Caco-2 (cell line): ENCODE results near the gene EVX2. TPM values are rescaled to one million over a fixed set of nuclear protein-coding genes. Genes with fewer than 3 reads are reported as not detected.

ENCODE experiments used
- BruUV-seq: library from RNA; stranded (reverse); fragments of 400-500 nt; replicated peaks from 2 replicates; lab custom pipeline; 2021; lab: Mats Ljungman, UMichigan
- CTCF ChIA-PET: fragments of 300-600 bp; sonication (Branson Sonifier 250); formaldehyde crosslinking; loops from one replicate; lab custom pipeline; 2022; ENCODE audit warnings: antibody characterized with exemption; lab: Charles Lee
- POLR2A ChIA-PET: fragments of 300-600 bp; sonication (Branson Sonifier 250); formaldehyde crosslinking; loops from one replicate; lab custom pipeline; 2022; ENCODE audit warnings: antibody characterized with exemption; lab: Charles Lee
- DNase-seq, 2 experiments: peaks; one replicate each; pipeline versions ENCODE4 v3.0.0 to v3.0.0-alpha.2; 2020 to 2022
- H3K27me3 ChIP-seq: replicated peaks from 2 replicates; pipeline ENCODE4 v1.6.0; 2011; ENCODE audit warnings: low read length; ENCODE audit not compliant: control insufficient read depth, insufficient read depth
- H3K36me3 ChIP-seq: 2 replicates; pipeline ENCODE4 v1.5.1; 2011; ENCODE audit warnings: low read length; ENCODE audit not compliant: control insufficient read depth, insufficient read depth
- H3K4me1 ChIP-seq: fragments of 250-450 bp; sonication (Bioruptor Pico); 2 replicates; pipeline ENCODE4 v1.5.1; 2020; ENCODE audit warnings: mild to moderate bottlenecking
- H3K4me3 ChIP-seq: 2 replicates; pipeline ENCODE4 v1.5.1; 2011; ENCODE audit warnings: low read depth, mild to moderate bottlenecking, control low read depth, low read length
- H3K9me3 ChIP-seq: fragments of 250-450 bp; sonication (Bioruptor Pico); 2 replicates; pipeline ENCODE4 v1.5.1; 2020; ENCODE audit warnings: mild to moderate bottlenecking, moderate library complexity
- H3K27ac Mint-ChIP-seq: one replicate; pipeline ENCODE4 v1.8.0; 2022; ENCODE audit warnings: mixed read lengths; ENCODE audit not compliant: unreplicated experiment
- H3K27me3 Mint-ChIP-seq: one replicate; pipeline ENCODE4 v1.8.0; 2022; ENCODE audit warnings: mixed read lengths; ENCODE audit not compliant: insufficient read depth, unreplicated experiment
- H3K36me3 Mint-ChIP-seq: one replicate; pipeline ENCODE4 v1.8.0; 2022; ENCODE audit warnings: mild to moderate bottlenecking, mixed read lengths; ENCODE audit not compliant: insufficient read depth, unreplicated experiment
- H3K4me1 Mint-ChIP-seq: one replicate; pipeline ENCODE4 v1.8.0; 2022; ENCODE audit warnings: low read depth, mixed read lengths; ENCODE audit not compliant: unreplicated experiment
- H3K4me3 Mint-ChIP-seq: one replicate; pipeline ENCODE4 v1.8.0; 2022; ENCODE audit warnings: mild to moderate bottlenecking, moderate library complexity, mixed read lengths; ENCODE audit not compliant: unreplicated experiment
- H3K9me3 Mint-ChIP-seq: one replicate; pipeline ENCODE4 v1.8.0; 2022; ENCODE audit warnings: mixed read lengths; ENCODE audit not compliant: unreplicated experiment
- intact Hi-C: fragments of 100-400 bp; cut with micrococcal nuclease; formaldehyde crosslinking; loops from one replicate; pipeline ENCODE4 v1.10.0; 2022; ENCODE audit not compliant: unreplicated experiment
- total RNA-seq: library from RNA; stranded (reverse); gene quantifications from 2 replicates; pipeline ENCODE4 v1.2.3, GENCODE V29; 2022
- TF ChIP-seq, protein P1 (sequence below), 2 experiments: fragments of 200-600 bp in 1 of 2; IDR thresholded peaks; 1 replicate in 1 of 2; 2 replicates in 1 of 2; pipeline versions ENCODE4 v1.5.1 to v1.8.0; 2011 to 2022; ENCODE audit warnings: antibody characterized with exemption in 1 of 2, control low read depth in 1 of 2, inconsistent platforms in 1 of 2, low read depth in 1 of 2, low read length in 1 of 2, mild to moderate bottlenecking in 1 of 2, moderate library complexity in 1 of 2; ENCODE audit not compliant: insufficient read depth in 1 of 2, severe bottlenecking in 1 of 2, unreplicated experiment in 1 of 2

EVX2 gene
- total RNA-seq, 1 experiment from 2014 or later, result not detected

DNA sequence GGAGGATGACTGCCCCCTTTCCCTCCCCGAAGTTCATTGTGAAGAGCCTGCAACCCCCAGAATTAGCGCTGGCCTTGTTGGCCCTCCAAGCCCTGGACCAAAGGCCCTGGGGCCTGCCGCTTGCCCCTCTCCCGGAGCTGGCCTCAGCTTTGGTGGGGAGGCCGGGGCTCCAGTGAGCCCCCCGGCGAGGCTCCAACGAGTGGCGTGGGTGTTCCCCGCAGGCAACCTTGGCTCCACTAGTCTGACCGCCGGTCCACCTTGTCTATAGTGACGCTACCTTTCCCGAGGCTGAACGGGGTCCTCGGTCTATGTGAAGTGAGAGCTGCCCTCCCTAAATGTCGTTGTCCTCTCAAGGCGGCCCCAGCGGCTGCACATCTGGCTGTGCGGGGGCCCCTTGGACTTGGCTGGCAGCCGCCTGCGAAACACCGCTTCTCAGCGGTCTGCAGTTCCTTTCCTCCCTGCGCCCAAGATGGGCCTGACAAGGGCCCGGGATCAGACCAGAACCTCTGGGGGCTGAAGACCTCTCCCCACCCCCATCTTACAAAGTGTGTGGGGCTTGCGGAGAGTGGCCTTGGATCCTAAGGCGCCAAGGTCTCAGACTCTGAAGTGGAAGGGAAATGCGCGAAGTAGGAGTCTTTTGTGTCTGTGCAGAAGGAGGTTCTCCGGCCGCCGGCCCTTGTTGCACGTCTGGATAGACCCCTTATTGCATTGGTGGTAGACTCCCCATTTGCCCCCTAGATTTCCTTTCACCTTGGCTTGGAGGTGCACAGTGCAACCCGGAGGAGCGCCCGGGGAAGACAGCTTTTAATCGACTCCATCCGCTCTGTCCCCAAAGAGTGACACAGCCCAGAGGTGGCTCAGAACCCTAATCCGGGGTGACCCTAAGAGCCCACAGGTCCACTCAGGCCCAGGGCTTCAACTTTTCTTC, 28.9 kb upstream of the EVX2 start:
- Histone ChIP-seq H3K36me3 (no peaks in the 10 kb centered on the region), H3K4me1 (no peaks in the 10 kb centered on the region), H3K27me3 (peaks cover 7% of the 10 kb centered on the region), H3K9me3 (no peaks in the 10 kb centered on the region), H3K4me3 (no peak overlapping the region)
- no peaks in the 10 kb centered on the region for H3K9me3 Mint-ChIP-seq
- ChIA-PET POLR2A (no interaction called here), CTCF (interaction anchor here (0.6 to 1.6 kb wide), 3 partner anchors 9 to 539 kb away, joined by 3 to 5 read pairs (median 3); no protein-coding TSS in a partner anchor)
- BruUV-seq, result no TSS peak
- H3K4me1 Mint-ChIP-seq, result no peaks in the 10 kb centered on the region
- H3K36me3 Mint-ChIP-seq, result no peaks in the 10 kb centered on the region
- TF ChIP-seq, protein P1, sequence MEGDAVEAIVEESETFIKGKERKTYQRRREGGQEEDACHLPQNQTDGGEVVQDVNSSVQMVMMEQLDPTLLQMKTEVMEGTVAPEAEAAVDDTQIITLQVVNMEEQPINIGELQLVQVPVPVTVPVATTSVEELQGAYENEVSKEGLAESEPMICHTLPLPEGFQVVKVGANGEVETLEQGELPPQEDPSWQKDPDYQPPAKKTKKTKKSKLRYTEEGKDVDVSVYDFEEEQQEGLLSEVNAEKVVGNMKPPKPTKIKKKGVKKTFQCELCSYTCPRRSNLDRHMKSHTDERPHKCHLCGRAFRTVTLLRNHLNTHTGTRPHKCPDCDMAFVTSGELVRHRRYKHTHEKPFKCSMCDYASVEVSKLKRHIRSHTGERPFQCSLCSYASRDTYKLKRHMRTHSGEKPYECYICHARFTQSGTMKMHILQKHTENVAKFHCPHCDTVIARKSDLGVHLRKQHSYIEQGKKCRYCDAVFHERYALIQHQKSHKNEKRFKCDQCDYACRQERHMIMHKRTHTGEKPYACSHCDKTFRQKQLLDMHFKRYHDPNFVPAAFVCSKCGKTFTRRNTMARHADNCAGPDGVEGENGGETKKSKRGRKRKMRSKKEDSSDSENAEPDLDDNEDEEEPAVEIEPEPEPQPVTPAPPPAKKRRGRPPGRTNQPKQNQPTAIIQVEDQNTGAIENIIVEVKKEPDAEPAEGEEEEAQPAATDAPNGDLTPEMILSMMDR (IDR thresholded peaks at IDR 0.05; ENCODE audit: insufficient read depth in 1 of 2, low read depth in 1 of 2, low read length in 1 of 2, severe bottlenecking in 1 of 2, unreplicated experiment in 1 of 2), result no peak
- intact Hi-C loops, result no loop called here
- peaks cover 54% of the 10 kb centered on the region for H3K27me3 Mint-ChIP-seq
- DNase-seq, result no peak
- no peak overlapping the region for H3K4me3 Mint-ChIP-seq
- H3K27ac Mint-ChIP-seq, result no peak overlapping the region

DNA sequence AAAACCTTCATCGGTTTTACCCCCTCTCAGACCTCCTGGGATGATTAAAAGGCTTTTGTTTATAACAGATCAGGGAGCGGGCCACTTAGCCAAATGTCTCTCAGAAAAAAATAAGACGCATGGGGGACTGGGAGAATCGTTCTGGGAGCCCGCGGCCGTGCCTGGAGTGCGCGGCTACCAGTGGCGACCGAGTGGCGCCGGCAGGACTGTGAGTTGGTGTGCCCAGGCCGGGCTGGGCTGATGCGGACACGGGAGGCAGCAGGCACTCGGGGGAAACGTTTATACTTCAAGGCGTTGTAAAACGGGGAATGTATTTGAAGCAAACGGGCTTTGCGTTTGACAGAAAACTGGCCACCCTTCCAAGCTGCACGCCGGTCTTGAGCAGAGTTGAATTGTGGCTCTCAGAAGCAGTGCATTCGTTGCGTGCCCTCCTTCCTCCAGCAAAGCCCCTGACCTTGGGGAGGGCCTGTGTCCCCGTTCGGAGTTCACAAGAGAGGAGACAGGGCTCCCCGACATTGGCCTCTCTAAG, 28.1 kb upstream of the EVX2 start:
- Mint-ChIP-seq H3K36me3 (no peaks in the 10 kb centered on the region), H3K4me1 (no peaks in the 10 kb centered on the region), H3K27ac (no peak overlapping the region), H3K9me3 (no peaks in the 10 kb centered on the region), H3K27me3 (peaks cover 49% of the 10 kb centered on the region), H3K4me3 (no peak overlapping the region)
- H3K9me3 ChIP-seq, result no peaks in the 10 kb centered on the region
- H3K4me3 ChIP-seq, result no peak overlapping the region
- H3K27me3 ChIP-seq, result peaks cover 8% of the 10 kb centered on the region
- TF ChIP-seq, protein P1 (IDR thresholded peaks at IDR 0.05; ENCODE audit: insufficient read depth in 1 of 2, low read depth in 1 of 2, low read length in 1 of 2, severe bottlenecking in 1 of 2, unreplicated experiment in 1 of 2), result no peak
- DNase-seq, result no peak
- BruUV-seq, result no TSS peak
- ChIA-PET CTCF (interaction anchor here (1.6 to 2.2 kb wide), 2 partner anchors 9 to 343 kb away, joined by 5 to 6 read pairs; no protein-coding TSS in a partner anchor), POLR2A (no interaction called here)
- intact Hi-C loops, result no loop called here
- H3K4me1 ChIP-seq, result peaks cover 4% of the 10 kb centered on the region; the same call in 1 of the 2 replicates
- H3K36me3 ChIP-seq, result no peaks in the 10 kb centered on the region

DNA sequence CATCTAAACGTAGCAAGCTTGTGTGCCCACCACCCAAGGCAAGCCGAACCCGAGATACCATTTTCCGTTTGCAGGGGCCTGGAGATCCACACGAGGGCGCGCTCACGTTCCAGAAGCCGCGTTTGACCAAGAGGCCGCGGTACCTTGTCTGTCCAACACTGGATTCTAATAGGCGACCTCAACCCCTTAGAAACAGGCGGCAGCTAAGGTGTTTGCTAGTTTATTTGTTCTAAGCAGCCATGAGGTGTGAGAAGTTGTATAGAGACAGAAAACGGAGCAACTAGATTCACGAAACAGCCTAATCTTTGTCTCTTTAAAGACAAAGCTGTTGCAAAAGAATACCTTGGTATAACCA, 27.5 kb upstream of the EVX2 start:
- peak in 1 of 2 experiments; percentile 67 for DNase-seq
- Histone ChIP-seq H3K9me3 (no peaks in the 10 kb centered on the region), H3K36me3 (no peaks in the 10 kb centered on the region), H3K27me3 (peaks cover 10% of the 10 kb centered on the region), H3K4me1 (peaks cover 6% of the 10 kb centered on the region; the same call in 1 of the 2 replicates), H3K4me3 (no peak overlapping the region)
- peaks cover 2% of the 10 kb centered on the region for H3K4me1 Mint-ChIP-seq
- POLR2A ChIA-PET, result no interaction called here
- no peak overlapping the region for H3K4me3 Mint-ChIP-seq
- CTCF ChIA-PET, result interaction anchor here (1.6 to 2.2 kb wide), 2 partner anchors 10 to 344 kb away, joined by 5 to 6 read pairs; no protein-coding TSS in a partner anchor
- H3K36me3 Mint-ChIP-seq, result no peaks in the 10 kb centered on the region
- intact Hi-C loops, result no loop called here
- no peaks in the 10 kb centered on the region for H3K9me3 Mint-ChIP-seq
- peaks cover 44% of the 10 kb centered on the region for H3K27me3 Mint-ChIP-seq
- TF ChIP-seq, protein P1 (IDR thresholded peaks at IDR 0.05; ENCODE audit: insufficient read depth in 1 of 2, low read depth in 1 of 2, low read length in 1 of 2, severe bottlenecking in 1 of 2, unreplicated experiment in 1 of 2), result peak; percentile 65 to 84
- H3K27ac Mint-ChIP-seq, result no peak overlapping the region
- BruUV-seq, result no TSS peak
